Mucosa of gallbladder (tissue), 1 donor: ENCODE results near the gene SDCBP2. TPM values are rescaled to one million over a fixed set of nuclear protein-coding genes. Genes with fewer than 3 reads are reported as not detected.
A peak's percentile ranks its signal among the peaks of the same experiment; 100 is the strongest.
"Not testable (repeated sequence)": the region's sequence is repeated elsewhere in the genome, so short reads cannot be mapped to it uniquely, and the experiment has no call there.

ENCODE experiments used
- DNase-seq: peaks from one replicate; pipeline ENCODE4 v3.0.0-alpha.2; 2020; ENCODE audit warnings: low spot score
- total RNA-seq: library from RNA; stranded (reverse); gene quantifications from one replicate; pipeline ENCODE4 v1.2.1, GENCODE V29; 2021
- donor health status: DM: no; HTN: no; CAD: no.

SDCBP2 gene
- total RNA-seq, 1 donor from 2014 or later = 176 TPM

GRCh38 chr20:1360094-1360846 lies 31.3 kb upstream of the SDCBP2 start:
- DNase-seq = no peak

GRCh38 chr20:1357921-1358671 lies 29.2 kb upstream of the SDCBP2 start:
- no peak for DNase-seq

- DNase-seq = no peak
Measured at GRCh38 chr20:1353956-1354355, 25.0 kb upstream of the SDCBP2 start.

- no peak for DNase-seq
Measured at GRCh38 chr20:1346315-1346969, 17.5 kb upstream of the SDCBP2 start.

GRCh38 chr20:1345756-1346093 lies 16.8 kb upstream of the SDCBP2 start:
- DNase-seq = no peak

GRCh38 chr20:1345030-1345755 lies 16.3 kb upstream of the SDCBP2 start:
- no peak for DNase-seq

- not testable (repeated sequence) for DNase-seq
Measured at GRCh38 chr20:1343446-1344124, 14.6 kb upstream of the SDCBP2 start.

- no peak for DNase-seq
Measured at GRCh38 chr20:1341561-1342265, 12.8 kb upstream of the SDCBP2 start.

GRCh38 chr20:1338801-1339200 lies 9.9 kb upstream of the SDCBP2 start:
- DNase-seq = no peak

GRCh38 chr20:1338096-1338495 lies 9.2 kb upstream of the SDCBP2 start:
- no peak for DNase-seq

GRCh38 chr20:1337441-1337840 lies 8.5 kb upstream of the SDCBP2 start:
- no peak for DNase-seq

- peak; percentile 59 for DNase-seq
Measured at GRCh38 chr20:1336699-1337367, 7.9 kb upstream of the SDCBP2 start.

- DNase-seq = no peak
Measured at GRCh38 chr20:1335961-1336698, 7.2 kb upstream of the SDCBP2 start.

- DNase-seq = no peak
Measured at GRCh38 chr20:1334761-1335160, 5.8 kb upstream of the SDCBP2 start.

- no peak for DNase-seq
Measured at GRCh38 chr20:1334370-1334731, 5.4 kb upstream of the SDCBP2 start.

GRCh38 chr20:1333462-1334369 lies 4.8 kb upstream of the SDCBP2 start:
- DNase-seq = no peak

GRCh38 chr20:1332749-1333300 lies 3.9 kb upstream of the SDCBP2 start:
- DNase-seq = no peak

GRCh38 chr20:1331801-1332453 lies 3.0 kb upstream of the SDCBP2 start:
- no peak for DNase-seq
